ENCODE results near the gene RLBP1.
A peak's percentile ranks its signal among the peaks of the same experiment; 100 is the strongest.
"Not testable (repeated sequence)": the region's sequence is repeated elsewhere in the genome, so short reads cannot be mapped to it uniquely, and the experiment has no call there.

Gene RLBP1

GRCh38 chr15:89221543-89221942 lies at the start of gene RLBP1:
RLBP1 (minus strand) TSS chr15:89221579; CDS start chr15:89218975, 2,604 bp downstream.
- DNase-seq (ENCODE audit: low read depth in 2 of 2), result no peak

DNA sequence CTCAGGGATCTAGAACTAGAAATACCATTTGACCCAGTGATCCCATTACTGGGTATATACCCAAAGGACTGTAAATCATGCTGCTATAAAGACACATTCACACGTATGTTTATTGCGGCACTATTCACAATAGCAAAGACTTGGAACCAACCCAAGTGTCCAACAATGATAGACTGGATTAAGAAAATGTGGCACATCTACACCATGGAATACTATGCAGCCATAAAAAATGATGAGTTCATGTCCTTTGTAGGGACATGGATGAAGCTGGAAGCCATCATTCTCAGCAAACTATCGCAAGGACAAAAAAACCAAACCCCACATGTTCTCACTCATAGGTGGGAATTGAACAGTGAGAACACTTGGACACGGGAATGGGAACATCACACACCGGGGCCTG lies 28.8 kb upstream of the RLBP1 start:
- DNase-seq (ENCODE audit: low read depth in 2 of 2), result not testable (repeated sequence)

DNA sequence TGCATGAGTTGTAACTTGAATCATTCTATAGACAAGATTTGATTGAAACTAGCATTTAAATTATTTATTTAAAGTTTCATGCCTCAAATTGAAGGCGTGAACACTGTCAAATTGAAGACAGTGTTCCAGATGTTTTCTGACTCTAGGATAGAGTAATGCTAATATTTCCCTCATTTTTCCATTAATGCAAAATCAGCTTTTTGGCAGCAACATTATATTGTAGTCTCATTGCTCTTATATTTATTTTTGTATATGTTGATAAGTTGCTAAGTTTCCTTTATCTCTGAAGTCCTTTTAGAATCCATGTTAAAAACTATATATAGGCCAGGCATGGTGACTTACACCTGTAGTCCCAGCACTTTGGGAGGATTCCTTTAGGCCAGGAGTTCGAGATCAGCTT lies 27.2 kb upstream of the RLBP1 start:
- DNase-seq (ENCODE audit: low read depth in 2 of 2), result no peak

DNA sequence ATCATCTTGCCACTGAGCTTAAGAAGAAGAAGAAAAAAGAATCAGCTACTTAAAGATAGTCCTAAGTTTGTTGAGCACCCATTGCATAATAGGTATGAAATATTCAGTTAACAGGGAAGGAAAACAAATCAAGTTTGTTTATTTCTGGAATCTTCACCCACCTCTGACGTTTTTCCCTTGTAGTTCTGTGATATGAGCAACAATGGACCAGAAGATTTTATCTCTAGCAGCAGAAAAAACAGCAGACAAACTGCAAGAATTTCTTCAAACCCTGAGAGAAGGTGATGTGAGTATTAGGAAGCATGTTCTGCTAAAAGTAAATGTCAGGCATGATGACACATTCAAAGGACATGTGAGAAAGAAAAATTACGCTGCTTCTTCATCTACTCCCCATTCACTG lies 26.1 kb upstream of the RLBP1 start:
- no peak for DNase-seq (ENCODE audit: low read depth in 2 of 2)

DNA sequence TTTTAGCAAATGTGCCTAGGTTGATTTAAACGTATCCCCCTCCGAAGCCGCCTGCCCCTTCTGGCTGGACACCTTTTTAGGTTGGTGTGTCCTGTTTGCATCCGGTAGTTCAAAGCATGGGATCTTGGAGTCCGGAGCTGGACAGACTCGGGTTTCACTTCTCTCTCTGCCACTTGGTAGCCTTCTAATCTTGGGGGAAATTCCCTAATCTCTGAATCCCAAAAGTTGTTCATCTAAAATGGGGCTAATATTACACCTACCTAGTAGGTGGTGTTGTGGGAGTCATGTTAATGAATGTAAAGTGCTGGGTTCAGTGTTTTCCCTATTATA lies 23.2 kb upstream of the RLBP1 start:
- DNase-seq (ENCODE audit: low read depth in 2 of 2), result no peak

GRCh38 chr15:89243691-89244573 lies 22.6 kb upstream of the RLBP1 start, which contains the start of gene FANCI:
FANCI (plus strand) TSS chr15:89243979; CDS start chr15:89247648, 3,669 bp downstream.
- peak; percentile 94 for DNase-seq (ENCODE audit: low read depth in 2 of 2)

DNA sequence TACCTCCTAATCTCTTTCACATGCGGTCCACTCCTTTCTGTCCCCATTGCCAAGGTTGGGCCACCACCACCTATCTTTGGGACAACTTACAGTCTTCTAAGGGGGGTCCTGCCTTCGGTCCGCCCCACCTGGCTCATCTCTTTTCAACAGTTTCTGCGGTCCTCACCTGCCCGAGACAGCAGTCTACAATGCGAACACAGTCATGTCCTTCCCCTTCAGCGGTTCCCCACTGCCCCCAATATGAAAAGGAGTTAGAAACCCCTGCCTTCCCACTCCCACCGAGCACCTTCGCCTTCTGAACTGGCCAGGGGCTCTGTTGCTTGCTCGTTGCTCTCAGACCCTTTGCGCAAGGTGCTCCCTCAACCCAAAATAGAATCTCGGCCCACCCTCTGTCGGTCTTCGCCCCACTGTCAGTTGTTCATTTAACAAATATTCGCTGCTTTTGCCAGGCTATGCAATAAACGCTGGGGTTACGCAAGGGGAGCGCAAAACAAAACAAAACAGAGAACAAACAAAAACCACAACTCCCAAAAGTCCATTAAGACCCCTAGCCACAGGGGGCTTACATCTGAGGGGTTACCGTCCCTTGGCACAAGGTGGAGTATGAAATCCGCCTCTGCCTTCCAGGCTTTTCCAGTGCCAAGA lies 21.8 kb upstream of the RLBP1 start:
- no peak for DNase-seq (ENCODE audit: low read depth in 2 of 2)

DNA sequence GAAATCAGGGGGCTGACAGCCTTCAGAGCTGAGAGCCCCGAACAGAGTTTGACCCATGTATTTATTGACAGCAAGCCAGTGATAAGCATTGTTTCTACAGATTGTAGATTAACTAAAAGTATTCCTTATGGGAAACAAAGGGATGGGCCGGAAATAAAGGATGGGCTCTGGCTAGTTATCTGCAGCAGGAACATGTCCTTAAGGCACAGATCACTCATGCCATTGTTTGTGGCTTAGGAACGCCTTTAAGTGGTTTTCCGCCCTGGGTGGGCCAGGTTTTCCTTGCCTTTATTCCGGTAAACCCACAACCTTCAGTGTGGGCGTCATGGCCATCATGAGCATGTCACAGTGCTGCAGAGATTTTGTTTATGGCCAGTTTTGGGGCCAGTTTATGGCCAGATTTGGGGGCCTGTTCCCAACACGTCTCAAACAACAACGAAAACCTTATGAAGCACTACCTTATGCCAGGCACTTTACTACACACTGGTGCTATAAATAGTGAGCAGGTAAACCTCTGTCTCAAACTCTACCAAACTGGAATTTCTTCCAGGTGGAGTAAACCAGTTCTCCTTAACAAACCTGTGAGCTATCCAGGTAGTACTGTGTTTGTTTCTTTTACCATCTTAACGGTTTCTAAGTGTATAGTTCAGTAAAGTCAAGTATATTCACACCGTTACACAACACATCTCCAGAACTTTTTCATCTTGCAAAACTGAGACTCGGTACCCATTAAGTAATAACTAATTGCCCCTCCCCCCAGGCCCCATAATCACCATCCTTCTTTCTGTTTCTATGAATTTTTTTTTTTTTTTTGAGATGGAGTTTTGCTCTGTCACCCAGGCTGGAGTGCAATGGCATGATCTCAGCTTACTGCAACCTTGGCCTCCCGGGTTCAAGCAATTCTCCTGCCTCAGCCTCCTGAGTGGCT lies 18.8 kb upstream of the RLBP1 start:
- not testable (repeated sequence) for DNase-seq (ENCODE audit: low read depth in 2 of 2)

- DNase-seq (ENCODE audit: low read depth in 2 of 2), result no peak
Measured at GRCh38 chr15:89231832-89232231, 10.5 kb upstream of the RLBP1 start.

- DNase-seq (ENCODE audit: low read depth in 2 of 2), result no peak
Measured at GRCh38 chr15:89230277-89230676, 8.9 kb upstream of the RLBP1 start.

DNA sequence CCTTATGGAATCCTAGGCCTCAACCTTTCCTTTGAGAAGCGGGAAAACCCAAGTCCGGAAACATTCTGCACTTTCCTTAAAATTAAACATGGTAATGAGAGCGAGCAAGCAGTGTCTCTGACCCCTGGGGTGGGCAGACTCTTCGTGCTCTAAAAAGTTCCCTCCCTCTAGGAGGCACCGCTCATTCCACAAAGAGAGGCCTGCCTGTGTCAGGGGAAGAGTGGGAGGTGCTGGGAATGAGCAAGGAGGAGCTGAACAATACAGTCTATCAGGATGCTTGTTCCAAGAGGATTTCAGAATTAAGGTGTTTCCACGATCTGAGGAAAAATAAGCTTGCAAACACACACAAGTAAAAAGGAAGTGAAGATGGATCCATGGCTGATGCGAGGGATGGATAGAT lies 6.0 kb upstream of the RLBP1 start:
- DNase-seq (ENCODE audit: low read depth in 2 of 2), result no peak

DNA sequence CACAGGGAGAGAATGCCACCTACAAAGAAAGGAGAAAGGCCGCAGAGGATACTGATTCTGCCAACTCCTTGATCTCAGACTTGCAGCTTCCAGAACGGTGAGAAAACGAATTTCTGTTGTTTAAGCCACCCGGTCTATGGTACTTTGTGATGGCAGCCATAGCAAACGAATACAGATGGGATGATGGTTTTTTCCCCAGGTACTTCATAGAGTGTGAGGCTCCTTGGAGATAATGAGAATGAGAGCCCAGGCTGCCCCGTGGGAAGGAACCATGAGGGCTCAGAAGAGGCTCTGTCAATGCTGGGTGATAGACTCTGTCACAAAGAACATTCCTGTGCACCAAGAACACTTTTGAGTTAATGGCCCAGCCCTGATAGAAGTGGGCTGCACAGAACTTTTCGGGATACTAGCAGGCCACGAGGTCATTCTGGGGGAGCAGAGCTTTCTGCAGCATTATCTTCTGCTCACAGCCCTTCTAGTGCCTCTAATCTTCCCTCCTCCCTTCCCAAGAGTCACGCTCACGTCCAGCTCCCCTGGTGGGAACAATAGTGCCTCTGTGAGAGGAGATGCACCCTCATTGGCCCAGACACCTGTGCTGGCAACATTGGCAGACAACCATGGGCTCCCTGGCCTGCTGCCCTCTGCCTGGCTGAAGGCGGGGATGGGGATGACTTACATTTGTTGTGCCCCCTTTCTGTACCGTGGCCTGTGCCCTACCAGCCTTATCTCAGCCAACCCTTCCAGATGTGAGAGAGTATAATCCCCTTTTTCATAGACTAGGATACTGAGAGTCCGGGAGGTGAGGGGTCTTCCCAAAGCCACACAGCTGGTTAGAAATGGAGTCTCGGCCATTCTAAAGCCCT lies 5.2 kb upstream of the RLBP1 start:
- DNase-seq (ENCODE audit: low read depth in 2 of 2), result no peak

DNA sequence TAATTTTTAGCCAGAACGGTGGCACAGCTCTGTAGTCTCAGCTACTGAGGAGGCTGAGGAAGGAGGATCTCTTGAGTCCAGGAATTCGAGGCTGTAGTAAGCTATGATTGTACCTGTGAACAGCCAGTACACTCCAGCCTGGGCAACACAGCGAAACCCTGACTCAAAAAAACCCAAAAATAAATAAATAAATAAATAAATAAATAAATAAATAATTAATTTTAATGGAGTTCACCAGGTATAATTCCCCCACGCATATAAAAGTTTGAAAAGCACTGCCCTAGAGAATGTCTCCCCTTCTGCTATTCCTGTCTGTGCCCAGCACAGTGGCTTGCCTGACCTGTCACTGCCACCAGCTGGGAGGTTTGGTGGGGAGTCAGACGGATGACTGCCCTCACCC lies 4.2 kb upstream of the RLBP1 start:
- DNase-seq (ENCODE audit: low read depth in 2 of 2), result no peak

DNA sequence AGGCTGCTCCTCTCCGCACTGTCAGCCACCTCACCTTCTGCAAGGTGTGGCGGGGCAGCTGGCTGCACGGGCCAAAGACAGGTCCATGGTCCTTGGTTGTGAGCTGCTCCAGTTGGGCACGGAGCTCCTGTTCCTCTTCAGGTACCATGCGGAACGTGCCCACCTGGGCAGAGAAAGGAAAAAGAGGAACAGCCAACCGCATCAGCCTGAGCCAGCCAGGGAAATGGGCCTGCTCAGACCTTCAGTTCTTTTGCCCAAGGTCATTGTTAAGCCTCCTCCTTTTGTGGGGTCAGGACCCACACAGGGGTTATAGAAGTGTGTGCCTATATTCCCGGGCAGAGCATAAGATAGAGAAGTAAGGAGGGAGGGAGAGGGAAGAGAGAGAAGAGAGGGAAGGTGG lies 2.8 kb downstream of the RLBP1 start:
- DNase-seq (ENCODE audit: low read depth in 2 of 2), result no peak

DNA sequence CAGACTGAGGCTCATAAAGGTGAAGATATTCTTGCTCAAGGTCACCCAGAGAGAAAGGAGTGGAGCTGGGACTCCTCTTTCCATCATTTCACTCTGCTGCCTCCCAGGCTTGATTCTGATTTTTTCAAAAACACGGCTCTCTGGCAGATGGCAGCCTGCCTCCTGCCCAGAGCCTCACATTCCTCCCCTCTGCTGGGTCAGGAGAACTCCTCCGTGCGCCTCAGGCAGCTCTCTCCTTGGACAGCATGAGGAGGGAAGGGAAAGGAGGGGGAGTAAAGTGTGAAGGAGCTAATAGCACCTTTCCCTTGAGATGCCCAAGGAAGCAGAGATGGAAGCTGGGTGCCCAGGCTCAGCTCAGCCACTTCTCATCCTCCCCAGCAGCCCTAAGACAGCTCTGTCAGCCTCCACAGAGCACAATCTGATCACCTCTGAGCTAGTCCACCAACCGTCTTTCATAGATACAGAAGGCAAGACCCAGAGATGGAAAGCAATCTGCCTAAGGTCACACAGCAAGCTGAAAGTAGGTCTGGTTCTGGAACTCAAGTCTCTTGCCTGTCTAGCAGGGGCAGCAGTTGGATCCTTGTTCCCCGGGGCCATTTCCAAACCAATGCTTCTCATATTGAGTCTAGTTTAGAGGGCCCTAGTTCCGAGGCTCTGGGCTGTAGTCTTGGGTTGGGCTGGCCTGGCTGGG lies 3.5 kb downstream of the RLBP1 start:
- DNase-seq (ENCODE audit: low read depth in 2 of 2), result no peak

- no peak for DNase-seq (ENCODE audit: low read depth in 2 of 2)
Measured at GRCh38 chr15:89217031-89217430, 4.3 kb downstream of the RLBP1 start.

- no peak for DNase-seq (ENCODE audit: low read depth in 2 of 2)
Measured at GRCh38 chr15:89215627-89216026, 5.8 kb downstream of the RLBP1 start.

GRCh38 chr15:89211678-89212170 lies 9.7 kb downstream of the RLBP1 start:
- DNase-seq (ENCODE audit: low read depth in 2 of 2), result no peak

DNA sequence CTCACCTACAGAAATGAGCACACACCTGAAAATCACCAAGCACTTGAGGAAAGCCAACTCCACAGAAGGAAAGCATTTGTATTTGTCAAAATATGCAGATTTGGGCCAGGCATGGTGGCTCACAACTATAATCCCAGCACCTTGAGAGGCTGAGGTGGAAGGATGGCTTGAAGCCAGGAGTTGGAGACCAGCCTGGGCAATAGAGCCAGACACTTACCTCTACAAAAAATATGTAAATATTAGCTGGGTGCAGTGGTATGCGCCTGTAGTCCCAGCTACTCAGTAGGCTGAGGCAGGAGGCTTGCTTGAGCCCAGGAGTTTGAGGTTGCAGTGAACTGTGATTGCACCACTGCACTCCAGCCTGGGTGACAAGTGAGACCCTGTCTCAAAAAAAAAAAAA lies 12.3 kb downstream of the RLBP1 start:
- DNase-seq (ENCODE audit: low read depth in 2 of 2), result no peak

- DNase-seq (ENCODE audit: low read depth in 2 of 2), result no peak
Measured at GRCh38 chr15:89208256-89208655, 13.1 kb downstream of the RLBP1 start.
